HepG2 (cell line): ENCODE results near the gene ADAM10. TPM values are rescaled to one million over a fixed set of nuclear protein-coding genes. Genes with fewer than 3 reads are reported as not detected.

ENCODE experiments used
- ATAC-seq: fragments of 200-7000 bp; cut with Tn5 transposase; 3 replicates; pipeline ENCODE4 v1.9.1; 2020; ENCODE audit warnings: mild to moderate bottlenecking, moderate library complexity
- BruUV-seq: library from RNA; stranded (reverse); fragments of 400-500 nt; replicated peaks from 2 replicates; lab custom pipeline; 2021; lab: Mats Ljungman, UMichigan
- CTCF ChIA-PET: fragments of 300-600 bp; formaldehyde crosslinking; extraction: SDS; loops from one replicate; lab custom pipeline; 2021; ENCODE audit warnings: low total read pairs, inconsistent platforms, low intra/inter-chr PET ratio; lab: Yijun Ruan, JAX
- POLR2A ChIA-PET: fragments of 350-600 bp; sonication (Branson Sonifier 250); formaldehyde crosslinking; loops from one replicate; lab custom pipeline; 2020; ENCODE audit warnings: antibody characterized with exemption, inconsistent platforms; lab: Yijun Ruan, JAX
- DNase-seq: peaks from one replicate; pipeline ENCODE4 v3.0.0-alpha.2; 2015; ENCODE audit warnings: low spot score
- FAIRE-seq: peaks from 3 replicates; lab custom pipeline; 2011; peaks lifted over from hg19 to GRCh38; lab: Jason Lieb, UNC
- H2AFZ ChIP-seq: one replicate; pipeline ENCODE4 v1.6.1; 2011; ENCODE audit warnings: low read length, inconsistent platforms
- H3K27ac ChIP-seq: fragments of 300-600 bp; 3 replicates; pipeline ENCODE4 v1.8.0; 2011; ENCODE audit warnings: mixed run types, mild to moderate bottlenecking, mixed read lengths, low read length, inconsistent platforms; ENCODE audit not compliant: insufficient read depth; ENCODE audit errors: extremely low read length
- H3K27me3 ChIP-seq, 2 experiments: fragments of 200-600 bp in 1 of 2; 2 replicates in 1 of 2; 3 replicates in 1 of 2; pipeline versions ENCODE4 v1.6.0 to v1.8.0; 2011; ENCODE audit warnings: low read length in 2 of 2, mild to moderate bottlenecking in 2 of 2, moderate library complexity in 2 of 2, inconsistent platforms in 1 of 2; ENCODE audit not compliant: insufficient read depth in 2 of 2, control insufficient read depth in 1 of 2
- H3K36me3 ChIP-seq, 2 experiments: fragments of 200-600 bp in 1 of 2; replicated peaks in 1 of 2; 2 replicates in 1 of 2; 3 replicates in 1 of 2; pipeline versions ENCODE4 v1.5.1 to v1.8.0; 2011; ENCODE audit warnings: low read length in 2 of 2, inconsistent platforms in 1 of 2; ENCODE audit not compliant: insufficient read depth in 2 of 2, control insufficient read depth in 1 of 2
- H3K4me1 ChIP-seq: 2 replicates; pipeline ENCODE4 v1.5.1; 2012; ENCODE audit warnings: low read length, inconsistent platforms; ENCODE audit not compliant: insufficient read depth
- H3K4me2 ChIP-seq: 2 replicates; pipeline ENCODE4 v1.6.0; 2011; ENCODE audit warnings: low read depth, low read length, inconsistent platforms
- H3K4me3 ChIP-seq, 3 experiments: fragments of 200-600 bp in 1 of 3; sonication (generic), shearing (Covaris generic) in 1 of 3; replicated peaks in 1 of 3; 2 replicates each; pipeline ENCODE4 v1.5.1; 2011 to 2016; ENCODE audit warnings: low read length in 3 of 3, inconsistent platforms in 2 of 3, low read depth in 2 of 3, mild to moderate bottlenecking in 2 of 3, control low read depth in 1 of 3, mixed read lengths in 1 of 3; ENCODE audit not compliant: insufficient read depth in 1 of 3
- H3K79me2 ChIP-seq: one replicate; pipeline ENCODE4 v1.6.1; 2011; ENCODE audit warnings: low read length, inconsistent platforms; ENCODE audit not compliant: insufficient read depth
- H3K9ac ChIP-seq: 2 replicates; pipeline ENCODE4 v1.6.0; 2011; ENCODE audit warnings: mild to moderate bottlenecking, low read depth, low read length, inconsistent platforms; ENCODE audit not compliant: insufficient read depth
- H3K9me3 ChIP-seq: 2 replicates; pipeline ENCODE4 v1.5.1; 2012; ENCODE audit warnings: mild to moderate bottlenecking, low read length
- H4K20me1 ChIP-seq: 2 replicates; pipeline ENCODE4 v1.6.0; 2011; ENCODE audit warnings: inconsistent platforms, mild to moderate bottlenecking, low read length, moderate library complexity; ENCODE audit not compliant: insufficient read depth
- HDAC2 ChIP-seq: sonication (generic); formaldehyde crosslinking; IDR thresholded peaks from 2 replicates; pipeline ENCODE4 v1.4.0; 2020; ENCODE audit warnings: missing genetic modification reagents
- HNF1A ChIP-seq, 2 experiments: sonication (generic) in 1 of 2; formaldehyde crosslinking in 1 of 2; IDR thresholded peaks; 2 replicates each; pipeline versions ENCODE4 v1.4.0 to v1.6.1; 2016 to 2020; ENCODE audit warnings: borderline replicate concordance in 1 of 2, low read depth in 1 of 2, mild to moderate bottlenecking in 1 of 2, missing genetic modification reagents in 1 of 2
- KLF16 ChIP-seq, 2 experiments: sonication (generic) in 1 of 2; formaldehyde crosslinking in 1 of 2; IDR thresholded peaks; 2 replicates each; pipeline versions ENCODE4 v1.6.1 to v1.8.0; 2016 to 2023; ENCODE audit warnings: missing genetic modification reagents in 2 of 2, missing compliant biosample characterization in 1 of 2
- PHF21A ChIP-seq: sonication (generic); formaldehyde crosslinking; IDR thresholded peaks from 2 replicates; pipeline ENCODE4 v1.5.0; 2020; ENCODE audit warnings: mild to moderate bottlenecking, missing genetic modification reagents
- REXO4 ChIP-seq: sonication (generic); formaldehyde crosslinking; IDR thresholded peaks from 2 replicates; pipeline ENCODE4 v1.8.0; 2022; ENCODE audit warnings: missing genetic modification reagents, mild to moderate bottlenecking, borderline replicate concordance
- SMARCC2 ChIP-seq: fragments of 450-650 bp; IDR thresholded peaks from 2 replicates; pipeline ENCODE4 v1.6.1; 2017; ENCODE audit warnings: antibody characterized with exemption, mild to moderate bottlenecking
- ZBTB44 ChIP-seq: sonication (generic); formaldehyde crosslinking; IDR thresholded peaks from 2 replicates; pipeline ENCODE4 v1.4.0; 2020; ENCODE audit warnings: missing genetic modification reagents
- ZMYM2 ChIP-seq: sonication (generic); formaldehyde crosslinking; IDR thresholded peaks from 2 replicates; pipeline ENCODE4 v1.8.0; 2022; ENCODE audit warnings: mild to moderate bottlenecking, missing genetic modification reagents
- ZNF746 ChIP-seq: sonication (generic); formaldehyde crosslinking; IDR thresholded peaks from 2 replicates; pipeline ENCODE4 v1.8.0; 2022; ENCODE audit warnings: mild to moderate bottlenecking, missing genetic modification reagents
- ZNF839 ChIP-seq: sonication (generic); formaldehyde crosslinking; IDR thresholded peaks from 2 replicates; pipeline ENCODE4 v1.4.0; 2020; ENCODE audit warnings: missing genetic modification reagents, mild to moderate bottlenecking, borderline replicate concordance
- WGBS: methylation state at CpG from one replicate; pipeline ENCODE4 v1.1.6; 2017; ENCODE audit warnings: low lambda C conversion rate; 5-methylcytosine and 5-hydroxymethylcytosine counted together
- in situ Hi-C: cut with HindIII; loops from 2 replicates; pipeline ENCODE4 v1.10.0; 2017; ENCODE audit warnings: low pct_unique_long_range_greater_than_20kb; ENCODE audit not compliant: extremely low pct_ligation_motif_present
- intact Hi-C: fragments of 100-400 bp; cut with micrococcal nuclease; formaldehyde crosslinking; loops from one replicate; pipeline ENCODE4 v1.10.0; 2022; ENCODE audit not compliant: unreplicated experiment
- polyA plus RNA-seq, 8 experiments: library from polyadenylated mRNA; depleted of rRNA in 3 of 8; stranded (reverse) in 7 of 8; unstranded in 1 of 8; fragments of >200 nt; fragmentation: Illumina TruSeq in 4 of 8; extraction: Trizol in 4 of 8; gene quantifications; 2 replicates each; pipeline versions ENCODE4 v1.2.1 to v1.2.3, GENCODE V29; 2011 to 2016; ENCODE audit warnings: low read depth in 4 of 8, missing spikeins in 1 of 8, mixed read lengths in 1 of 8; ENCODE audit not compliant: insufficient read depth in 1 of 8
- total RNA-seq, 5 experiments: library from RNA; depleted of rRNA; stranded (reverse); fragments of >200 nt; fragmentation: Illumina TruSeq; extraction: Trizol; gene quantifications; 2 replicates each; pipeline ENCODE4 v1.2.3, GENCODE V29; 2016; ENCODE audit warnings: low read depth in 1 of 5

Gene ADAM10
- total and polyA plus RNA-seq, 2 of the 13 experiments (the other 11 are each of a cell fraction or from before 2014, with no cell fraction given): 92.7 to 125 TPM

- TF ChIP-seq HNF1A (IDR thresholded peaks at IDR 0.05; ENCODE audit: low read depth) (peak; percentile 51; the same call in 1 of the 2 replicates), HNF1A (CRISPR knock-in tag; IDR thresholded peaks at IDR 0.05; ENCODE audit: borderline replicate concordance) (peak; percentile 51; the same call in 1 of the 2 replicates), ZMYM2 (CRISPR knock-in tag) (0 out of 2 replicates have a peak, but pooled peaks have one; percentile 21)
Measured at GRCh38 chr15:58546635-58547627, 202.6 kb downstream of the ADAM10 start (continued).

GRCh38 chr15:58546066-58546591 is 203.4 kb downstream of the ADAM10 start:
- DNase-seq (no peak), FAIRE-seq (no peak), ATAC-seq (no peak)
- CTCF ChIA-PET: no interaction called here
- Histone ChIP-seq H4K20me1 (no peaks in the 10 kb centered on the region), H3K4me2 (no peak overlapping the region), H3K4me1 (peaks cover 32% of the 10 kb centered on the region), H3K79me2 (no peaks in the 10 kb centered on the region), H3K9ac (no peak overlapping the region), H3K36me3 (peaks cover 2 to 13% of the 10 kb centered on the region in 2 experiments; a peak in 2 of 5 replicates), H3K27me3 (no peaks in the 10 kb centered on the region), H3K27ac (no peak overlapping the region), H3K4me3 (no peak overlapping the region), H3K9me3 (no peaks in the 10 kb centered on the region), H2AFZ (no peak overlapping the region)
- TF ChIP-seq PHF21A (CRISPR knock-in tag): 0 out of 2 replicates have a peak, but pooled peaks have one; percentile 23
- TF ChIP-seq ZNF746 (CRISPR knock-in tag): no peak
- TF ChIP-seq REXO4: no peak
- TF ChIP-seq HDAC2 (CRISPR knock-in tag): no peak
- no peak for TF ChIP-seq KLF16 (CRISPR knock-in tag; IDR thresholded peaks at IDR 0.05)
- no peak for TF ChIP-seq ZNF839 (CRISPR knock-in tag)
- TF ChIP-seq ZBTB44 (CRISPR knock-in tag): no peak
- no peak for TF ChIP-seq SMARCC2
- WGBS: 92% methylated on average over 9 of the region's 9 CpGs
- BruUV-seq: no TSS peak
- intact Hi-C loops: loop anchor here (2.0 kb wide), 1 partner anchor 29 kb away; no protein-coding TSS in a partner anchor
- POLR2A ChIA-PET: interaction anchor here (1.1 to 2.1 kb wide), 4 partner anchors 18 to 78 kb away, joined by 3 to 14 read pairs (median 8); no protein-coding TSS in a partner anchor
- in situ Hi-C loops: loop anchor here (5.0 kb wide), 1 partner anchor 74 kb away; no protein-coding TSS in a partner anchor
